CD4-positive, alpha-beta T cell treated with Interleukin-12 subunit alpha and Interleukin-12 subunit beta, for 1 hour (primary cell): ENCODE data around the gene USP40.
"Not testable (repeated sequence)": the region's sequence is repeated elsewhere in the genome, so short reads cannot be mapped to it uniquely, and the experiment has no call there.

ENCODE experiments used
- DNase-seq: peaks from one replicate; pipeline ENCODE4 v3.0.0-alpha.2; 2020

USP40 gene

GRCh38 chr2:233566141-233566956, at the start of gene USP40:
USP40 (minus strand) TSS chr2:233566782; CDS start chr2:233565554, 1,228 bp downstream.
- peak; percentile 50 for DNase-seq

- no peak for DNase-seq
Observed at GRCh38 chr2:233611284-233611683, 44.7 kb upstream of the USP40 start.

- no peak for DNase-seq
Observed at GRCh38 chr2:233605680-233606079, 39.1 kb upstream of the USP40 start.

- no peak for DNase-seq
Observed at GRCh38 chr2:233604826-233605225, 38.2 kb upstream of the USP40 start.

- no peak for DNase-seq
Observed at GRCh38 chr2:233603520-233603919, 36.9 kb upstream of the USP40 start.

GRCh38 chr2:233602076-233602475, 35.5 kb upstream of the USP40 start:
- no peak for DNase-seq

GRCh38 chr2:233600386-233600785, 33.8 kb upstream of the USP40 start:
- no peak for DNase-seq

- no peak for DNase-seq
Observed at GRCh38 chr2:233598952-233599351, 32.4 kb upstream of the USP40 start.

- no peak for DNase-seq
Observed at GRCh38 chr2:233597522-233597921, 30.9 kb upstream of the USP40 start.

- no peak for DNase-seq
Observed at GRCh38 chr2:233593201-233593600, 26.6 kb upstream of the USP40 start.

GRCh38 chr2:233592706-233593105, 26.1 kb upstream of the USP40 start:
- not testable (repeated sequence) for DNase-seq

- DNase-seq = no peak
Observed at GRCh38 chr2:233588400-233588799, 21.8 kb upstream of the USP40 start.

- DNase-seq = no peak
Observed at GRCh38 chr2:233584210-233584609, 17.6 kb upstream of the USP40 start.

GRCh38 chr2:233583217-233583965, 16.8 kb upstream of the USP40 start:
- DNase-seq = not testable (repeated sequence)

GRCh38 chr2:233577341-233577740, 10.8 kb upstream of the USP40 start:
- DNase-seq = not testable (repeated sequence)

GRCh38 chr2:233572468-233572867, 5.9 kb upstream of the USP40 start:
- DNase-seq = no peak

GRCh38 chr2:233571462-233571861, 4.9 kb upstream of the USP40 start:
- DNase-seq = no peak

- no peak for DNase-seq
Observed at GRCh38 chr2:233571001-233571400, 4.4 kb upstream of the USP40 start.

- DNase-seq = no peak
Observed at GRCh38 chr2:233565685-233566140, 869 bp downstream of the USP40 start.

- DNase-seq = no peak
Observed at GRCh38 chr2:233563663-233564430, 2.7 kb downstream of the USP40 start.

- no peak for DNase-seq
Observed at GRCh38 chr2:233556881-233557736, 9.5 kb downstream of the USP40 start.

- DNase-seq = no peak
Observed at GRCh38 chr2:233553366-233553765, 13.2 kb downstream of the USP40 start.
